Activated B cell treated with CpG ODN at 0.5 μM for 24 hours (primary cell): ENCODE results near the gene APP. TPM values are rescaled to one million over a fixed set of nuclear protein-coding genes. Genes with fewer than 3 reads are reported as not detected.

Source experiments
- ATAC-seq: fragments of 200-7000 bp; cut with Tn5 transposase; one replicate; pipeline ENCODE4 v1.10.0; 2021; ENCODE audit warnings: low read depth, mild to moderate bottlenecking, moderate library complexity
- CTCF ChIA-PET: fragments of 350-600 bp; sonication (Branson Sonifier 250); formaldehyde crosslinking; loops from one replicate; lab custom pipeline; 2021; ENCODE audit warnings: antibody characterized with exemption; lab: Charles Lee
- POLR2A ChIA-PET: fragments of 350-600 bp; sonication (Branson Sonifier 250); formaldehyde crosslinking; loops from one replicate; lab custom pipeline; 2021; ENCODE audit warnings: antibody characterized with exemption; lab: Charles Lee
- DNase-seq: peaks from one replicate; pipeline ENCODE4 v3.0.0; 2022
- H3K27ac Mint-ChIP-seq: one replicate; pipeline ENCODE4 v1.8.0; 2020; ENCODE audit warnings: mixed read lengths
- H3K27me3 Mint-ChIP-seq: one replicate; pipeline ENCODE4 v1.8.0; 2021; ENCODE audit warnings: mixed read lengths
- H3K36me3 Mint-ChIP-seq: one replicate; pipeline ENCODE4 v1.8.0; 2021; ENCODE audit warnings: low read depth, mixed read lengths
- H3K4me1 Mint-ChIP-seq: one replicate; pipeline ENCODE4 v1.8.0; 2021; ENCODE audit warnings: mixed read lengths
- H3K4me3 Mint-ChIP-seq: one replicate; pipeline ENCODE4 v1.8.0; 2020; ENCODE audit warnings: mild to moderate bottlenecking, mixed read lengths
- H3K9me3 Mint-ChIP-seq: one replicate; pipeline ENCODE4 v1.8.0; 2020; ENCODE audit warnings: mixed read lengths
- intact Hi-C: fragments of 100-400 bp; cut with micrococcal nuclease; formaldehyde crosslinking; loops from one replicate; pipeline ENCODE4 v1.15.1; 2024
- total RNA-seq: library from RNA; stranded (reverse); gene quantifications from 2 replicates; pipeline ENCODE4 v1.2.3, GENCODE V29; 2022
- TF ChIP-seq, protein P1 (sequence below): fragments of 200-600 bp; IDR thresholded peaks from one replicate; pipeline ENCODE4 v1.8.0; 2022; ENCODE audit warnings: antibody characterized with exemption, mild to moderate bottlenecking

The APP gene
- total RNA-seq, 1 donor from 2014 or later: 32.1 TPM

DNA sequence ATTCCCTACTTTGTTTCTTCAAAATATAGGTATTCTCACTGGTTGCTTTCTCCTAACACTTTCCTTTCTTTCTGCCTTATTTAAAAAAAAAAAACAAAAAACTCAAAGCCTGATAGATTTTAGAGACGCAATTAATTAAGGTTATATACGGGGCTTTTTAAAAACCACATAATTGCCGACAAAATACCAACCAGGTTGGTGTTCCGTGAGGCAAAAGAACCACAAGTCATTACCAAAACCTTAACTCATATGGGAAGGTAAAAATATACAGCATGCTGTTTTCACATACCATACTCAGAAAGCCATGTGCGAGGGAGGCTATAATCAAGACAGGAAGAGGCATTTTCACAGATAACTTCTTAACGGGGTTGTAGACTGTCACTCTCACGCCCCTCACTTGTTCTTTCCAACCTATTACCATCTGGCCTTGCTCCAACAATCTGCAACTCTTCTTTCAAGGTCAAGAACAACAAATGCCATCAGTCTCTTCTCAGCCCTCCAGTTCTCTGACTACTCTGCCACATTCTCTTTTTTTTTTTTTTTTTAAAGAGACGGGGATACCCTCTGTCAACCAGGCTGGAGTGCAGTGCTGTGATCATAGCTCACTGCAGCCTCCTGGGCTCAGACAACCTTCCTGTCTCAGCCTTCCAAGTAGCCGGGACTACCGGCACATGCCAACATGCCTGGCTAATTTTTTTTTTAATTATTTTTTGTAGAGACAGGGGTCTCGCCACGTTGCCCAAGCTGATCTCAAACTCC, 102.6 kb downstream of the APP start:
- H3K4me1 Mint-ChIP-seq: peaks cover 31% of the 10 kb centered on the region
- no peak overlapping the region for H3K4me3 Mint-ChIP-seq
- ATAC-seq (no peak), DNase-seq (no peak)
- ChIA-PET POLR2A (no interaction called here), CTCF (no interaction called here)
- no peaks in the 10 kb centered on the region for H3K9me3 Mint-ChIP-seq
- TF ChIP-seq, protein P1, sequence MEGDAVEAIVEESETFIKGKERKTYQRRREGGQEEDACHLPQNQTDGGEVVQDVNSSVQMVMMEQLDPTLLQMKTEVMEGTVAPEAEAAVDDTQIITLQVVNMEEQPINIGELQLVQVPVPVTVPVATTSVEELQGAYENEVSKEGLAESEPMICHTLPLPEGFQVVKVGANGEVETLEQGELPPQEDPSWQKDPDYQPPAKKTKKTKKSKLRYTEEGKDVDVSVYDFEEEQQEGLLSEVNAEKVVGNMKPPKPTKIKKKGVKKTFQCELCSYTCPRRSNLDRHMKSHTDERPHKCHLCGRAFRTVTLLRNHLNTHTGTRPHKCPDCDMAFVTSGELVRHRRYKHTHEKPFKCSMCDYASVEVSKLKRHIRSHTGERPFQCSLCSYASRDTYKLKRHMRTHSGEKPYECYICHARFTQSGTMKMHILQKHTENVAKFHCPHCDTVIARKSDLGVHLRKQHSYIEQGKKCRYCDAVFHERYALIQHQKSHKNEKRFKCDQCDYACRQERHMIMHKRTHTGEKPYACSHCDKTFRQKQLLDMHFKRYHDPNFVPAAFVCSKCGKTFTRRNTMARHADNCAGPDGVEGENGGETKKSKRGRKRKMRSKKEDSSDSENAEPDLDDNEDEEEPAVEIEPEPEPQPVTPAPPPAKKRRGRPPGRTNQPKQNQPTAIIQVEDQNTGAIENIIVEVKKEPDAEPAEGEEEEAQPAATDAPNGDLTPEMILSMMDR: no peak
- no peak overlapping the region for H3K27ac Mint-ChIP-seq
- no peaks in the 10 kb centered on the region for H3K27me3 Mint-ChIP-seq
- intact Hi-C loops: no loop called here
- peaks cover 1% of the 10 kb centered on the region for H3K36me3 Mint-ChIP-seq

DNA sequence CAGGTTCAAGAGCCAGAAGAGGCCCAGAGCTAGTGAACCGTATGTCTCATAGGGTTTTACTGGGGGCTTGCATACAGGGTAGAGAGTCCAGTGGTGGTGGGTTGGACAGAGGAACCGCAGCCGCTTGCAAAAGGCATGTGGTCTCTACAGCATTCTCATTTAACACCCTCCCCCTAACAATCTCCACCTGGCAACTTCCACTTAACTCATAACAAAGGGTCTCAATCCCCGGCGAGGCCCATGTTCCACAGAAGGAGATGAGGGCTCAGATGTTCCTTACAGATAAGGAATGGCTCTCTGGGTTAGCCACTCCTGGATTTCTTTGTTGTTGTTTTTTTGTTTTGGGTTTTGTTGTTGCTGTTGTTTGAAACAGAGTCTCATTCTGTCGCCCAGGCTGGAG, 106.1 kb downstream of the APP start:
- intact Hi-C loops: no loop called here
- POLR2A ChIA-PET: no interaction called here
- H3K4me3 Mint-ChIP-seq: no peak overlapping the region
- H3K36me3 Mint-ChIP-seq: peaks cover 1% of the 10 kb centered on the region
- H3K27ac Mint-ChIP-seq: no peak overlapping the region
- TF ChIP-seq, protein P1: no peak
- DNase-seq: no peak
- no peaks in the 10 kb centered on the region for H3K9me3 Mint-ChIP-seq
- ATAC-seq: no peak
- peaks cover 9% of the 10 kb centered on the region for H3K4me1 Mint-ChIP-seq
- H3K27me3 Mint-ChIP-seq: no peaks in the 10 kb centered on the region
- CTCF ChIA-PET: no interaction called here

DNA sequence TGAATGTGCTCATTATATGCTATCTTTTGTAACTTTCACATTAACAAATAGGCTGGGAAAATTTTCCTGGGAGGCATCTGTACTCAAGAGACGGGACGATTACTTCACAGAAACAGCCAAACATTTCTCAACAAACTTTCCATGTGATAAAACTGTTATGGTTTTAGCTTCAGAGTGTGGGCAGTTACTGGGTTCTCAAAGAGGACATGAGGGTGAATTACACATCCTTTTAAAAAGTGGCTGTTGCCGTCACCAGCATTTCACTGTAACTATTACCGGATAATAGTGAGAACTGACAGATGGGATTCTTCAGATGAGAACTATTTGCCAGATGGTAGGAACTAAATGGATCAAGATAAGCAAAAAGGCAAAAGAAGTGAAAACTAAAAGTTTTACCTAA, 109.1 kb downstream of the APP start:
- ChIA-PET CTCF (interaction anchor here (0.7 kb wide), 1 partner anchor 10 kb away, joined by 3 read pairs; no protein-coding TSS in a partner anchor), POLR2A (no interaction called here)
- Mint-ChIP-seq H3K9me3 (no peaks in the 10 kb centered on the region), H3K27ac (no peak overlapping the region), H3K36me3 (peaks cover 1% of the 10 kb centered on the region), H3K4me3 (no peak overlapping the region), H3K27me3 (no peaks in the 10 kb centered on the region), H3K4me1 (no peaks in the 10 kb centered on the region)
- TF ChIP-seq, protein P1: no peak
- ATAC-seq: no peak
- no peak for DNase-seq
- intact Hi-C loops: no loop called here

DNA sequence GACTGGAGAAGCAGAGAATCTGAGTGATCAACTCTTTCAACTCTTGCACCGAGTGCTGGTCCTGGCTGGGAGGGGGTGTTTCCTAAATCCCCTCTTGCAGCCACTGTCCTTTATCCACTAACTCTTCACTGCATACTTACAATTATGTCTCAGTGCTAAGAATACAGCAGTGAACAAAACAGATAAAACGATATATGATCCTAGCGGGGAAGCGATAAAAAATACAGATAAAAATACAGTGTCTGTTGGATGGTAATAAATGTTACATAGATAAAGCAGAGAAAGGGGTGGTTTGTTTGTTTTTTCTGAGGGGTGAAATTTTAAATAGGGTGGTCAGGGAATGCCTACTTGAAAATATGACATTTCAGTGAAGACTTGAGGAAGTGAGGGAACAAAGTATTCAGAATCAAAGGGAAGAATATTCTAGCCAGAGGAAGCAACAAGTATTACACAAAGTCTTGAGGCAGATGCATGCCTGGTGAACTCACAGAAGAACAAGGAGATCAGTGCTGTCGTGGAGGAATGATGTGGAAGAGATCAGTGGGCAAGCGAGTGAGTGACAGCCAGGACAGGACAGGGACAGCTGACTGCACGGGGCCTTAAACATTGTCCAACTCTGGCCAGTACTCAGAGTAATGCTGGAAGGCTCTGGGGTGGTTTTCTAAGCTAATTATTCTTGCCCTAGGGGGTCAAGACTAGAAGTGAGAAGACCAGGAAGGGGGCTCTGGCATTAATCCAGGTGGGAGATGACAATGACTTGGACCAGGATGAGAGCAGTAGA, 110.0 kb downstream of the APP start:
- intact Hi-C loops: no loop called here
- Mint-ChIP-seq H3K4me3 (no peak overlapping the region), H3K27ac (no peak overlapping the region), H3K36me3 (peaks cover 1% of the 10 kb centered on the region), H3K9me3 (no peaks in the 10 kb centered on the region), H3K27me3 (no peaks in the 10 kb centered on the region), H3K4me1 (no peaks in the 10 kb centered on the region)
- ATAC-seq: no peak
- ChIA-PET POLR2A (no interaction called here), CTCF (interaction anchor here (0.5 kb wide), 1 partner anchor 44 kb away, joined by 4 read pairs; no protein-coding TSS in a partner anchor)
- TF ChIP-seq, protein P1: no peak
- DNase-seq: no peak
